VCaP (cell line): ENCODE measurements around the gene AMBP.

Experiments used
- H3K27ac ChIP-seq: fragments of 450-650 bp; 2 replicates; pipeline ENCODE4 v1.5.1; 2017
- CTCF ChIP-seq: fragments of 450-650 bp; conservative IDR thresholded peaks from 2 replicates; pipeline ENCODE4 v1.5.1; 2017; ENCODE audit warnings: mild to moderate bottlenecking, moderate library complexity

Gene AMBP

DNA sequence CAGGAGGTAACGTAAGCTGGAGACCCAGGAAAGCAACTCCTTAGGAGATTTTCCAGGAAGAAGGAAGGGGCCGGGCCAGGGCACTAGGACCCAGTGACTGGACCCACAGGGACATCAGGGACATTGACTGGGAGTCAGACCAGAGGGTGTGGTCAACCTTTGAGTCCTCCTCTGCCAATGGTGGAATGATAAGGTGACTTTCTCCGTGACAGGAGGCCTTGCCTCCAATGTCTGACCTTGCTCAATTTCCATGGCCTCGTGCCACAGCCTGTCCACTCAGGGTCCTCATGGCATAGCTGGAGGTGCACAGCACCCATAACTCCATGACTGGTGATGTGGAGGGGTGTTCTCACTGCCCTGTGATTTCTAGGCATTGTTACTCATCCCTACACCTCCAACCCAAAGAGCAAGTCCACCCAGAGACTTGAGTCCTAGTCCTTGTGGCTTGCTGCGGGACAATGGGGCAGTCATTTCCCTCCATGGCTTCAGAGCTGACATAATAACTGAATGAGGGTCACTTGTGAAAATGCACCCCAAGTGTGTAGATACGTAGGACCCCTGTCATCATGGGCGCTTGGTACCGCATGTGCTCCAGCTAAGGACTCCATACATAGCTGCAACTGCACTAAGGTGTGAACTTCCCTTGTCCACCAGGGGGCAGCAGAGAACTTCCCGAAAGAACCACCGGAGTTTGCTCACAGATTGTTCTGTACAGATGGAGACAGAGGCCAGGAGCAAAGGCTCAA, 4.1 kb upstream of the AMBP start:
- peak; percentile 94 for TF ChIP-seq CTCF
- H3K27ac ChIP-seq = peak overlapping the region; percentile 99

- H3K27ac ChIP-seq = peak overlapping the region; percentile 99
- no peak for TF ChIP-seq CTCF
Observed at GRCh38 chr9:114081441-114082016, 3.4 kb upstream of the AMBP start.

GRCh38 chr9:114080773-114081440, 2.8 kb upstream of the AMBP start:
- peak overlapping the region; percentile 99 for H3K27ac ChIP-seq
- TF ChIP-seq CTCF = no peak

DNA sequence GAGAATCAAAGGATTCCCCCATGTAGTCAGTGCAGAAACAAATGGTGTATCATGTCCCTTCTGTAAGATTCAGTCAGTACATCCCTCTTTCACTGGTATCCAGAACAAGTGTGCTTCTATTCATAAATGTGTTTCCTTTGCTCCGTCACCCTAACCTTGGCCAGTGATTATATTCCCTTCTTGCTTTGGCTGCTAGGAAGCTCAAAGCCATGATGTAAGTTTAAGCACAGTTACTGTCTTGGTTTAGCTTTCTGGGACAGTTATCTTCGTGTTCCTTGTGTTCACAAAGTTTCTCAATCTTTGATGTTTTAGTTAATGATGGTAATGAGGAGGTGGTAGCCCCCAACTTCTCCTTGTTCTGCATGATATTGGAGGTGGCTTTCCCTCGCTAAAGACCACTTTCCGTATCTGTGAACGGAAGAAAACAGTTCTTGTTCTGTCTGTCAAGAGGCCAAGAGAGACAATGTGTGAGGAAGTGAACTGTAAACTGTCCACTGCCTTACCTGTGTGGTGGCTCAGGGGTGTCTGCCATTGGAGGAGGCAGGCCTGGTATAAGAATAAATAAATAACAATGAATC, 2.2 kb upstream of the AMBP start:
- TF ChIP-seq CTCF = no peak
- H3K27ac ChIP-seq = peak overlapping the region; percentile 99

- peak overlapping the region; percentile 99 for H3K27ac ChIP-seq
- TF ChIP-seq CTCF = no peak
Observed at GRCh38 chr9:114078781-114079156, 669 bp upstream of the AMBP start.

- TF ChIP-seq CTCF = no peak
- peak overlapping the region; percentile 99; the same call in 1 of the 2 replicates for H3K27ac ChIP-seq
Observed at GRCh38 chr9:114077162-114077837, 800 bp downstream of the AMBP start.
